Osteocyte (in vitro differentiated cells): Measurements from ENCODE around the gene KIR3DL2. TPM values are rescaled to one million over a fixed set of nuclear protein-coding genes. Genes with fewer than 3 reads are reported as not detected.
"Not testable (repeated sequence)": the region's sequence is repeated elsewhere in the genome, so short reads cannot be mapped to it uniquely, and the experiment has no call there.

Experiments
- DNase-seq: peaks from one replicate; pipeline ENCODE4 v3.0.0; 2021; ENCODE audit warnings: mixed read lengths; ENCODE audit not compliant: unreplicated experiment; ENCODE audit errors: extremely low spot score
- H3K27ac Mint-ChIP-seq: one replicate; pipeline ENCODE4 v1.8.0; 2021; ENCODE audit warnings: mild to moderate bottlenecking, mixed read lengths; ENCODE audit not compliant: unreplicated experiment
- H3K27me3 Mint-ChIP-seq: one replicate; pipeline ENCODE4 v1.8.0; 2021; ENCODE audit warnings: mixed read lengths; ENCODE audit not compliant: unreplicated experiment
- H3K36me3 Mint-ChIP-seq: one replicate; pipeline ENCODE4 v1.8.0; 2021; ENCODE audit warnings: mixed read lengths; ENCODE audit not compliant: unreplicated experiment
- H3K4me1 Mint-ChIP-seq: one replicate; pipeline ENCODE4 v1.8.0; 2021; ENCODE audit warnings: mixed read lengths; ENCODE audit not compliant: unreplicated experiment
- H3K4me3 Mint-ChIP-seq: one replicate; pipeline ENCODE4 v1.8.0; 2021; ENCODE audit warnings: mild to moderate bottlenecking, moderate library complexity, mixed read lengths; ENCODE audit not compliant: unreplicated experiment
- H3K9me3 Mint-ChIP-seq: one replicate; pipeline ENCODE4 v1.8.0; 2021; ENCODE audit warnings: mixed read lengths; ENCODE audit not compliant: unreplicated experiment
- CTCF ChIP-seq: fragments of 200-600 bp; sonication (generic); IDR thresholded peaks from 2 replicates; pipeline ENCODE4 v1.5.0; 2021; ENCODE audit warnings: antibody characterized with exemption, mild to moderate bottlenecking, moderate library complexity
- long read RNA-seq: library from polyadenylated mRNA; unstranded; transcript quantifications from one replicate; pipeline ENCODE4 v2.0.0, GENCODE V29; 2021
- total RNA-seq: library from RNA; stranded (reverse); gene quantifications from 2 replicates; pipeline ENCODE4 v1.2.1, GENCODE V29; 2021

The KIR3DL2 gene
- total RNA-seq, result not detected in 2 replicates
- long read RNA-seq, result 0 reads

GRCh38 chr19:54850061-54850640, at the start of gene KIR3DL2:
KIR3DL2 (plus strand) TSS chr19:54850443; CDS start chr19:54850476, 33 bp downstream.
- H3K9me3 Mint-ChIP-seq, result peaks cover 47% of the 10 kb centered on the region
- not testable (repeated sequence) for DNase-seq, H3K27me3 Mint-ChIP-seq

GRCh38 chr19:54803410-54803809, 46.8 kb upstream of the KIR3DL2 start, which contains the start of gene KIR2DL4:
KIR2DL4 (plus strand) TSS chr19:54803610; CDS start chr19:54803652, 42 bp downstream.
- no peaks in the 10 kb centered on the region for H3K4me1 Mint-ChIP-seq
- H3K9me3 Mint-ChIP-seq, result peaks cover 37% of the 10 kb centered on the region
- H3K36me3 Mint-ChIP-seq, result no peaks in the 10 kb centered on the region
- no peak for TF ChIP-seq CTCF
- DNase-seq, result peak; percentile 74
- no peak within 1 kb of the TSS for H3K27ac Mint-ChIP-seq
- H3K27me3 Mint-ChIP-seq, result no peaks in the 10 kb centered on the region
- H3K4me3 Mint-ChIP-seq, result no peak within 1 kb of the TSS

More at GRCh38 chr19:54850061-54850640, at the start of gene KIR3DL2:
- not testable (repeated sequence) for H3K27ac Mint-ChIP-seq, H3K4me3 Mint-ChIP-seq, H3K36me3 Mint-ChIP-seq, H3K4me1 Mint-ChIP-seq

- H3K27me3 Mint-ChIP-seq, result no peaks in the 10 kb centered on the region
- H3K9me3 Mint-ChIP-seq, result peaks cover 31% of the 10 kb centered on the region
- H3K4me3 Mint-ChIP-seq, result no peak overlapping the region
- H3K4me1 Mint-ChIP-seq, result no peaks in the 10 kb centered on the region
- H3K27ac Mint-ChIP-seq, result no peak overlapping the region
- no peak for DNase-seq
- H3K36me3 Mint-ChIP-seq, result no peaks in the 10 kb centered on the region
- TF ChIP-seq CTCF, result no peak
Measured at GRCh38 chr19:54804101-54804500, 46.1 kb upstream of the KIR3DL2 start.

GRCh38 chr19:54804571-54804970, 45.7 kb upstream of the KIR3DL2 start:
- Mint-ChIP-seq H3K36me3 (no peaks in the 10 kb centered on the region), H3K4me1 (no peaks in the 10 kb centered on the region), H3K27me3 (no peaks in the 10 kb centered on the region), H3K27ac (no peak overlapping the region), H3K9me3 (peaks cover 26% of the 10 kb centered on the region), H3K4me3 (no peak overlapping the region)
- peak; percentile 79 for DNase-seq
- no peak for TF ChIP-seq CTCF

GRCh38 chr19:54805665-54806515, 44.4 kb upstream of the KIR3DL2 start:
- no peak overlapping the region for H3K4me3 Mint-ChIP-seq
- TF ChIP-seq CTCF, result no peak
- peaks cover 26% of the 10 kb centered on the region for H3K9me3 Mint-ChIP-seq
- no peaks in the 10 kb centered on the region for H3K36me3 Mint-ChIP-seq
- peak; percentile 80 for DNase-seq
- H3K27me3 Mint-ChIP-seq, result no peaks in the 10 kb centered on the region
- no peaks in the 10 kb centered on the region for H3K4me1 Mint-ChIP-seq
- no peak overlapping the region for H3K27ac Mint-ChIP-seq
